Glutamatergic neuron (in vitro differentiated cells): ENCODE results near the gene PLK3. TPM values are rescaled to one million over a fixed set of nuclear protein-coding genes. Genes with fewer than 3 reads are reported as not detected.

Experiments used
- DNase-seq: peaks from one replicate; pipeline ENCODE4 v3.0.0; 2022
- H3K27ac Mint-ChIP-seq: one replicate; pipeline ENCODE4 v1.8.0; 2020; ENCODE audit warnings: mild to moderate bottlenecking, mixed read lengths, inconsistent platforms; ENCODE audit not compliant: unreplicated experiment
- H3K27me3 Mint-ChIP-seq: one replicate; pipeline ENCODE4 v1.8.0; 2020; ENCODE audit warnings: mild to moderate bottlenecking, moderate library complexity, mixed read lengths, inconsistent platforms; ENCODE audit not compliant: unreplicated experiment
- H3K36me3 Mint-ChIP-seq: one replicate; pipeline ENCODE4 v1.8.0; 2020; ENCODE audit warnings: mild to moderate bottlenecking, mixed read lengths, inconsistent platforms; ENCODE audit not compliant: unreplicated experiment
- H3K4me1 Mint-ChIP-seq: one replicate; pipeline ENCODE4 v1.8.0; 2020; ENCODE audit warnings: mild to moderate bottlenecking, low read depth, mixed read lengths, inconsistent platforms; ENCODE audit not compliant: unreplicated experiment
- H3K4me3 Mint-ChIP-seq: one replicate; pipeline ENCODE4 v1.8.0; 2020; ENCODE audit warnings: mild to moderate bottlenecking, mixed read lengths, inconsistent platforms; ENCODE audit not compliant: unreplicated experiment
- H3K9me3 Mint-ChIP-seq: one replicate; pipeline ENCODE4 v1.8.0; 2020; ENCODE audit warnings: mild to moderate bottlenecking, moderate library complexity, mixed read lengths, inconsistent platforms; ENCODE audit not compliant: unreplicated experiment
- total RNA-seq: library from RNA; stranded (reverse); fragmentation: NEBNext Ultra II Directional; extraction: Animal tissue kit (Norgen Biotek cat#: 25700); gene quantifications from one replicate; pipeline ENCODE4 v1.2.1, GENCODE V29; 2021; ENCODE audit not compliant: unreplicated experiment
- TF ChIP-seq, protein P1 (sequence below): fragments of 200-600 bp; sonication (generic); IDR thresholded peaks from one replicate; pipeline ENCODE4 v1.5.0; 2021; ENCODE audit not compliant: partially characterized antibody, unreplicated experiment

PLK3 gene
- total RNA-seq, 1 donor from 2014 or later = 89.3 TPM

DNA sequence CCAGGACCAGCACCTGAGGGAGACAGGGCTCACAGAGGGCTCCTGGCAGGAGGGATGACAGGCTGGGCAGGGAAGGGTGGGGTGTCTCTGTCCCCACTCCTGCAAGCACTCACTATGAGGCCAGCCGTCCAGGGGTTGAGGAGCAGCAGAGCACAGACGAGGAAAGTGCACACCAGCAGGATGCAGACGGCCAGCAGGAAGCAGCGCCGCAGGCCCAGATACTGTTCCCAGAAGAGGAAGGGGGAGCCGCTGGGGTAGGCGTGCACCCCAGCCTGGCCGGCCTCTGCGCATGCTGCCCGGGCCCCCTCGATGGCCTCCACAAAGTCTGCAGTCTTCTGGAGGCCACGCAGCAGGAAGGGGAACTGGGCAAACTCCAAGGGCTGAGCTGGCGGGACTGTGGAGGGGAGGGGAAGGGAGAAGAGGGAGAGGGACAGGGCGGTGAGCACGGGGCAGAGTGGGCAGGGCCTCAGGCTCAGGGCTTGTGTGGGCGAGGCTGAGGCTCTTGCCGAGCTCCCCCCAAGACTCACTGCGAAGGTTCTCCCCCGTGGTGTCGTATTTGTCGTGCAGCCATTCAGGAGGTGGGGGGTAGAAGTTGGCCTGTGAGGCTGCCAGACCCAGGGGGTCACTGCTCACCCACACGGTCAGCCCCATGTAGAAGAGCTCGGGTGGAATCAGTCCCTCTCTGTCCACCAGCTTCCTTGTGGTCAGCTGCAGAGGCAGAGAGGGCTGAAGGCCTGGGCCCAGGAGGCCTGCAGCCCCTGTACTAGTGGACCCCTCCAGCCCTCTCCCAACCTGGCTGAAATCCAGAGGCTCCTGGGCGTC, 26.4 kb downstream of the PLK3 start:
- TF ChIP-seq, protein P1, sequence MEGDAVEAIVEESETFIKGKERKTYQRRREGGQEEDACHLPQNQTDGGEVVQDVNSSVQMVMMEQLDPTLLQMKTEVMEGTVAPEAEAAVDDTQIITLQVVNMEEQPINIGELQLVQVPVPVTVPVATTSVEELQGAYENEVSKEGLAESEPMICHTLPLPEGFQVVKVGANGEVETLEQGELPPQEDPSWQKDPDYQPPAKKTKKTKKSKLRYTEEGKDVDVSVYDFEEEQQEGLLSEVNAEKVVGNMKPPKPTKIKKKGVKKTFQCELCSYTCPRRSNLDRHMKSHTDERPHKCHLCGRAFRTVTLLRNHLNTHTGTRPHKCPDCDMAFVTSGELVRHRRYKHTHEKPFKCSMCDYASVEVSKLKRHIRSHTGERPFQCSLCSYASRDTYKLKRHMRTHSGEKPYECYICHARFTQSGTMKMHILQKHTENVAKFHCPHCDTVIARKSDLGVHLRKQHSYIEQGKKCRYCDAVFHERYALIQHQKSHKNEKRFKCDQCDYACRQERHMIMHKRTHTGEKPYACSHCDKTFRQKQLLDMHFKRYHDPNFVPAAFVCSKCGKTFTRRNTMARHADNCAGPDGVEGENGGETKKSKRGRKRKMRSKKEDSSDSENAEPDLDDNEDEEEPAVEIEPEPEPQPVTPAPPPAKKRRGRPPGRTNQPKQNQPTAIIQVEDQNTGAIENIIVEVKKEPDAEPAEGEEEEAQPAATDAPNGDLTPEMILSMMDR = no peak
- no peaks in the 10 kb centered on the region for H3K4me1 Mint-ChIP-seq
- H3K27ac Mint-ChIP-seq = no peak overlapping the region
- peaks cover 2% of the 10 kb centered on the region for H3K9me3 Mint-ChIP-seq
- no peaks in the 10 kb centered on the region for H3K27me3 Mint-ChIP-seq
- no peak overlapping the region for H3K4me3 Mint-ChIP-seq
- H3K36me3 Mint-ChIP-seq = no peaks in the 10 kb centered on the region
- peak; percentile 13 for DNase-seq

DNA sequence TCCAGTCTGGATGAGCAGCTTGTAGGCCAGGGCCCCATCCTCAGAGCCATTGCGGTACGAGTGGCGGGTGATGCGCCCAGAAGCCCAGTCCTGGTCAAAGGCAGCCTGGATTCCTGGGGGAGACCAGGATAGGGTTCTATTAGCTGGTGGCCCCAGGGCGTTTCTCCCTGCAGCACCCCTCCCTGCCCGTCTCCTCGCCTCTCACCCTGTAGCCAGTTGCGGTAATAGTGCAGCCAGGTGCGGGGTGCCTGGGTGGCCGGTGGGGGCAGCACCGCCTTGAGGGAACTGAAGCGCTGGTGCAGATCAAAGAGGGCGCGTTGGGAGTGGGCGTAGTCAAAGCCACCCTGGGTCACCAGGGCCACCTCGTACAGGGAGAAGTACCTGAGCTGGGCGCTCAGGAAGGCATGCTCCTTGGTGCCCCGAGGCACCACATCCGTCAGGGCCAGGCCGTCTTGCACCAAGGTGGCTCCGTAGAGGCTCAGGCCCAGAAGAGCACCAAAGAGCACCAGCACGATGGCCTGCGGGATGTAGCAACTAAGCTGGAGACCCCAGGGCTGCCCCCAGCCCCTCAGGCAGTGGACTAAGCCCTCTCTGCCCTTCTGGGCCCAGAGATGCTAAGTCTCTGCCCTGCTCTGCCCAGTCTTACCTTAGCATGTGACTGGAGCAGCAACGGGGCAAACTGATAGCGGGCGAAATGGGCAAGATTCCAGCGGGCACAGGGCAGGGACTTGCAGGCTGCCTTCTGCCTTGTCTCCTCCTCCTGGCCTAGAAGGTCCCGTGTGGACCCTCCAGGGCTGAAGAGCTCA, 27.2 kb downstream of the PLK3 start:
- no peaks in the 10 kb centered on the region for H3K9me3 Mint-ChIP-seq
- H3K36me3 Mint-ChIP-seq = no peaks in the 10 kb centered on the region
- TF ChIP-seq, protein P1 = no peak
- H3K4me1 Mint-ChIP-seq = peaks cover 2% of the 10 kb centered on the region
- H3K4me3 Mint-ChIP-seq = no peak overlapping the region
- H3K27ac Mint-ChIP-seq = no peak overlapping the region
- DNase-seq = peak; percentile 5
- H3K27me3 Mint-ChIP-seq = no peaks in the 10 kb centered on the region

DNA sequence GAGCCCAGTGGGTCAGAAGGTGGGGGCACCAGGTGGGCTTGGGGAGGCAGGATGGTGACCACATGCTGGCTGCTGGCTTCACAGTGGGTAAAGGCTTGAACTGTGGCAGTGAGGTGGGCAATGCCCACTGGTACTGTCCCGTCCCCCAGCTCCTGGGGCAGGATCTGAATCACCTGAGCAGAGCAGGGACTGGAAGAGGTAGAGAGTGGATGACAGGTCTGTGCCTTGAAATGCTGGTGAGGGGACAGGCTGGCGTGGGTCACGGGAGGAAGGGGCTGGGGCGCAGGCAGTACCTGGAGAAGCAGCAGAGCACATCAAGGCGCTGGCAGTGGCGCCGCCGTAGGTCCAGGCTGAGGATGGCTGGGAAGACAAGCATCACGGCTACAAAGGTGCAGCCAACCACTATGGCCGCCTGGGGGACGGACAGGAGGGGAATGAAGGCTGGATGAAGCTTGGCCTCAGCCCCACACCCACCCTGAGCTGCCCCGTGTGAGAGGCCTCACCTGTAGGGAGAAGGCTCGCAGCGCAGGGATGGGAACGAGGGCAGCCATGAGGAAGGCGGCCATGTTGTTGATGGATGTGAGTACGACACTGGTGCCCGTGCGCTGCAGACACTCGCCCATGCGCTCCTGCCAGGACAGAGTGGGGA, 27.9 kb downstream of the PLK3 start:
- Mint-ChIP-seq H3K27ac (no peak overlapping the region), H3K27me3 (peaks cover 3% of the 10 kb centered on the region), H3K4me3 (no peak overlapping the region), H3K9me3 (peaks cover under 1% of the 10 kb centered on the region), H3K4me1 (peaks cover 2% of the 10 kb centered on the region), H3K36me3 (no peaks in the 10 kb centered on the region)
- DNase-seq = peak; percentile 10
- TF ChIP-seq, protein P1 = no peak

DNA sequence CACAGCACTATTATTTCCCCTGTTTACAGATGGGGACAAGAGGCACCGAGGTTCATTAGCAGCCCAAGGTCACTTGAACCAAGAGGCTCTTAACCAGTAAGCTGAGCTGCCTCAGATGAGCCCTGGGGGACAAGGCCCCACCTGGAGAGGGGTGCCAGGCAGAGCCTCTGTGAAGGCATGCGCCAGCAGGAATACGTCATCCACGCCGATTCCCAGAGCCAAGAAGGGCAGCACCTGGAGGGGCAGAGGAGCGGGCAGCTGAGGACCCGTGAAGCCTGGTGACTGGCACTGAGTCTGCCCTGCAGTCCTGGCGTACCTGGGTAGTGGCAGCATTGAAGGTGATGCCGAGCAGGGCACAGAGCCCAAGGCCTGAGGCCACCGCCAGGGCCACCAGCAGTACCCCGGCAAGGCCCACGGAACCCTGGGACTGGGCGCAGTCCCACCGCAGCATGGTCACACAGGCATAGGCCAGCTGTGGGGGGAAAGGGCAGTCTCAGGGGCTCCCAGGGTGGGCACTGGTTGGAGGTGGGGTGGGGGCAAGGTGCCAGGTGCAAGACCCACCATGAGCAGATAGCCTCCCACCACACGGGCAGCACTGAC, 28.8 kb downstream of the PLK3 start:
- Mint-ChIP-seq H3K27ac (no peak overlapping the region), H3K9me3 (peaks cover 2% of the 10 kb centered on the region), H3K4me1 (peaks cover 2% of the 10 kb centered on the region), H3K36me3 (no peaks in the 10 kb centered on the region), H3K27me3 (peaks cover 3% of the 10 kb centered on the region), H3K4me3 (no peak overlapping the region)
- DNase-seq = no peak
- TF ChIP-seq, protein P1 = no peak
